GM12892 (cell line): Measurements from ENCODE around the gene RITA1.

Experiments used
- POLR2A ChIP-seq: IDR thresholded peaks from 2 replicates; pipeline ENCODE4 v1.6.1; 2011; ENCODE audit warnings: low read depth, low read length, control low read depth
- POLR2AphosphoS5 ChIP-seq: IDR thresholded peaks from 2 replicates; pipeline ENCODE4 v1.6.1; 2011; ENCODE audit warnings: low read depth, low read length, control low read depth

GRCh38 chr12:113171543-113171942 lies 14.0 kb upstream of the RITA1 start:
- no peak for TF ChIP-seq POLR2AphosphoS5
- TF ChIP-seq POLR2A, result no peak
